GM19467 (cell line): ENCODE measurements around the gene ZRANB3.
"Not testable (repeated sequence)": the region's sequence is repeated elsewhere in the genome, so short reads cannot be mapped to it uniquely, and the experiment has no call there.

ENCODE experiments used
- ATAC-seq: cut with Tn5 transposase; IDR thresholded peaks from one replicate; pipeline ENCODE4 v1.9.1; 2021; ENCODE audit warnings: mild to moderate bottlenecking, moderate library complexity; ENCODE audit not compliant: unreplicated experiment

Gene ZRANB3

GRCh38 chr2:135490376-135490775 lies 40.6 kb downstream of the ZRANB3 start:
- ATAC-seq, result no peak

DNA sequence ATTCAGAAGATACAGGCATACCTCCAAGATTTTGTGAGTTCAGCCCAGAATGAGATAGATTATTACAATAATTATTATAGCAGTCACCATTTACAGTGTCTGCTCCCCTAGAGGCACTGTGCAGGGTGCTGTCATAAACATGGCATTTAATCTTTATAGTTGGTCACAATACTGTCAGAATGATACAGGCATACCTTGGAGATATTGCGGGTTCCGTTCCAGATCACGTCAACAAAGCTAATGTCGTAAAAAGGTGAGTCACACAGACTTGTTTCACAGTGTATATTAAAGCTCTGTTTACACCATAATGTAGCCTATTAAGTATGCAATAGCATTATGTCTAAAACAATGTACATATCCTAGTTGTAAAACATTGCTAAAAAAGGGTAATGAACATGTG lies 45.6 kb downstream of the ZRANB3 start:
- ATAC-seq, result no peak

- ATAC-seq, result no peak
These were observed 55.9 kb downstream of the ZRANB3 start for GRCh38 chr2:135475128-135475527.

DNA sequence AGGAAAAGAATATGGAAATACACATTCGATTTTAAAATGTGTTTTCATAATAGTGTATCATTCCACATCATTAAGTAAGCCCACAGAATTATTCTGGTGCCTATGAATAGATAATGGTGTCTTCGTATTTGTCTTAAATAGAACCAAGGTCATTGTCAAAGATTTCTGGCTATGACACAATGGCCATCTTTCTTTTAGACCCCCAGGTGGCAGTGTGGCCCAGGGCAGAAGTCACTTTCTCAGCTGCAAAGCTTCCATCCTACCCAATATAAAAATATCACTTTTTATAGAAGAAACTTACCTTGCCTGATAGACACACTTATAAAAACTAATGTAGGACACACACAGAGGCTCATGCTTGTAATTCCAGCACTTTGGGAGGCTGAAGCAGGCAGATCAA lies 57.5 kb downstream of the ZRANB3 start:
- ATAC-seq, result no peak

DNA sequence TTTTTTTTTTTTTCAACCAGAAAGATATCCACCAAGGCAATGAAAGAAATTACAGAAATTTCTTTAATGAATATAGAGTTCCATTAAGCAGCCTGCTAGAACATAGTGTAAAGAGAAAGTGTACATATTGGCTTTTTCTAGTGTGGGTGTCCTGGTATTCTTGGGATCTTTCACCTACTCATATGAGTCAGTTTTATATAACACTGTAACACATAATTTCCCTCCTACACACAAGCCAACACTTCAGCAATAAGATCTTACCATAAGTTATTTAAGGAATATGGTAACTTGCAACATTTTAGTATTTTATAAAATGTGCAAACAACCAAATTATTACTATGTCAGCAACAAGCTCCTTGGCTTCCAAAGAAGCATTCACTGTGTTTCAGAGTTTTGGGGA lies 59.9 kb downstream of the ZRANB3 start:
- no peak for ATAC-seq

GRCh38 chr2:135457279-135457678 lies 73.7 kb downstream of the ZRANB3 start:
- ATAC-seq, result no peak

- ATAC-seq, result no peak
These were observed 74.2 kb downstream of the ZRANB3 start for GRCh38 chr2:135456835-135457234.

GRCh38 chr2:135456431-135456830 lies 74.6 kb downstream of the ZRANB3 start:
- no peak for ATAC-seq

GRCh38 chr2:135454608-135455007 lies 76.4 kb downstream of the ZRANB3 start:
- no peak for ATAC-seq

- ATAC-seq, result not testable (repeated sequence)
These were observed 78.0 kb downstream of the ZRANB3 start for GRCh38 chr2:135453027-135453426.

GRCh38 chr2:135451966-135452365 lies 79.1 kb downstream of the ZRANB3 start:
- ATAC-seq, result no peak

GRCh38 chr2:135443013-135443412 lies 88.0 kb downstream of the ZRANB3 start:
- ATAC-seq, result not testable (repeated sequence)

DNA sequence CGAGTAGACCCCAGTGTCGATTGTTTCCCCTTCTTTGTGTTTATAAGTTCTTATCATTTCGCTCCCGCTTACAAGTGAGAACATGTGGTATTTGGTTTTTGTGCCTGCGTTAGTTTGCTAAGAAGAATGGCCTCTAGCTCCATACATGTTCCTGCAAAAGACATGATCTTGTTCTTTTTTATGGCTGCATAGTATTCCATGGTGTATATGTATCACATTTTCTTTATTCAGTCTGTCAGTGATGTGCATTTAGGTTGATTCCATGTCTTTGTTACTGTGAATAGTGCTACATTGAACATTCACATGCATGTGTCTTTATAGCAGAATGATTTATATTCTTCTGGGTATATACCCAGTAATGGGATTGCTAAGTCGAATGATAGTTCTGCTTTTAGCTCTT lies 95.9 kb downstream of the ZRANB3 start:
- not testable (repeated sequence) for ATAC-seq

GRCh38 chr2:135424849-135425248 lies 106.2 kb downstream of the ZRANB3 start:
- no peak for ATAC-seq

DNA sequence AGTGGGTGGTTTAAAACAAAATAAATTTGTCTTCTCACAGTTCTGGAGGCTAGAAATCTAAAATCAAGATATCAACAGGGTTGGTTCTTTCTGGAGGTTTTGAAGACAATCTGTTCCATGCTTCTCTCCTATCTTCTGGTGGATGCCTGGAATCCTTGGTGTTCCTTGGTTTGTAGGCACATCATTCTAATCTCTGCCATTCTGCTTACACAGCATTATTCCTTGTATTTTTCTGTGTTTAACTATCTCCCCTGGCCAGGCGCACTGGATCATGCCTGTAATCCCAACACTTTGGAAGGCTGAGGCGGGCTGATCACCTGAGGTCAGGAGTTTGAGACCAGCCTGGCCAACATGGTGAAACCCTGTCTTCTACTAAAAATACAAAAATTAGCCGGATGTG lies 108.1 kb downstream of the ZRANB3 start:
- ATAC-seq, result no peak

DNA sequence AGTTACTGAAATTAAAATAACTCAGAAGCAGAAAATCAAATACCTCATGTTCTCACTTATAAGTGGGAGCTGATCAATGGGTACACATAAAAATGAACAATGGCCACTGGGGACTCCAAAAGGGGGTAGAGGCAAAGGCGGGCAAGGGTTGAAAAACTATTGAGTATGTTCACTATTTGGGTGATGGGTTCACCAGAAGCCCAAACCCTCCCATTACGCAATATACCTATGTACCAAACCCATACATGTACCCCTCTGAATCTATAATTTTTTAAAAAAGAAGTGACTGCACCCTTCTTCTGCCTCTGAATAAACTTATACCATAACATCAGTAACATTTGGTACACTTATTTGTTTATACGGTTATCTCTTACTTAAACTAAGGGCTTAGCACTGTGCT lies 119.4 kb downstream of the ZRANB3 start:
- no peak for ATAC-seq

GRCh38 chr2:135409436-135409835 lies 121.6 kb downstream of the ZRANB3 start:
- no peak for ATAC-seq

GRCh38 chr2:135396259-135396658 lies 134.8 kb downstream of the ZRANB3 start:
- not testable (repeated sequence) for ATAC-seq

- no peak for ATAC-seq
These were observed 144.0 kb downstream of the ZRANB3 start for GRCh38 chr2:135386993-135387392.

GRCh38 chr2:135378591-135378990 lies 152.4 kb downstream of the ZRANB3 start:
- ATAC-seq, result no peak

DNA sequence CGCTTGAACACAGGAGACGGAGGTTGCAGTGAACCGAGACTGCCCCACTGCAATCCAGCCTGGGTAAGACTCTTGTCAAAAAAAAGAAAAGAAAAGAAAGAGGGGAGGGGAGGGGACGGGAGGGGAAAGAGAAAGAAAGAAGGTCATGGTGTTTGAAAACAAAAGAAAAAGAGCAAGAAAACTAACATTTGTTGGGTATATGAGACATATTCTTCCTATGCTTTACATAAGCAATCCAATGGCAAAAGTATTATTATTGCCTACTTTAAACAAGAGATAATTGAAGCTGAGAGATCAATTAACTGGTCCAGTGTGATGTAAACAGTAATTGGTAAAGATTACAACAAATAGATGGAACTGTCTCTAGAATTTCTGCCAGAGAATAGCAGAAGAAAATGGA lies 157.3 kb downstream of the ZRANB3 start:
- no peak for ATAC-seq

- ATAC-seq, result no peak
These were observed 181.1 kb downstream of the ZRANB3 start for GRCh38 chr2:135349941-135350340.

GRCh38 chr2:135348096-135348704 lies 182.8 kb downstream of the ZRANB3 start:
- not testable (repeated sequence) for ATAC-seq
